ENCODE data around the gene TRIM4.

The TRIM4 gene

DNA sequence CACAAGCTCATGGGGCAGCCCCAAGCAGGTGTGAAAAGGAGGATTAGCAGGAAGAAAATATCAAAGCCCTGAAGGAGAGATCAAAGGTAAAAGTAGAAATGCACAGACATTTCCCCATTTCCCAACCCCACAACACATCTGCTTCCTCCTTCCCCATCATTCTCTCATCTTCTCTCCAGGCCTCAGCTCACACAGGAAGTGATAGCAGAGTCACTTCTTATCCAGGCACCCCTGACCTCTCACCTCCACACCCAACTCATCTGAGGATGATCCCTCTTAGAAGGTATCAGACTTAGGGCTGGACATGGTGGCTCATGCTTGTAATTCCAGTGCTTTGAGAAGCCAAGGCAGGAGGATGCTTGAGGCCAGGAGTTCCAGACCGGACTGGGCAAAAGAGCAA is 28.3 kb upstream of the TRIM4 start:
- H3K36me3 ChIP-seq (replicated peaks; ENCODE audit: insufficient read depth, low read length): no peaks in the 10 kb centered on the region
- H3K79me2 ChIP-seq (ENCODE audit: low read length): no peaks in the 10 kb centered on the region
- H3K9me3 ChIP-seq (replicated peaks; ENCODE audit: insufficient read depth, low read length): no peaks in the 10 kb centered on the region
- TF ChIP-seq CTCF (IDR thresholded peaks at IDR 0.05; ENCODE audit: low read length): no peak
- TF ChIP-seq EZH2 (optimal IDR thresholded peaks at IDR 0.05; ENCODE audit: low read depth, low read length): no peak
- no peak for TF ChIP-seq EZH2phosphoT487 (IDR thresholded peaks at IDR 0.05; ENCODE audit: low read length)
- no peak for DNase-seq
- H3K9me2 ChIP-seq (replicated peaks; ENCODE audit: insufficient read depth, low read length): no peaks in the 10 kb centered on the region
- H4K20me1 ChIP-seq (ENCODE audit: insufficient read depth, low read length): no peaks in the 10 kb centered on the region
- H2AFZ ChIP-seq (ENCODE audit: low read length): no peak overlapping the region
- H3K27me3 ChIP-seq (replicated peaks; ENCODE audit: insufficient read depth, low read length): no peaks in the 10 kb centered on the region; the same call in 1 of the 2 replicates
- peaks cover 3% of the 10 kb centered on the region; the same call in 1 of the 2 replicates for H3K4me1 ChIP-seq (ENCODE audit: low read length)
- H3K27ac ChIP-seq (ENCODE audit: low read length): no peak overlapping the region
- no peak overlapping the region for H3K9ac ChIP-seq (ENCODE audit: low read length)
- H3K4me3 ChIP-seq (ENCODE audit: low read length): no peak overlapping the region
- no peaks in the 10 kb centered on the region for H3F3A ChIP-seq (ENCODE audit: insufficient read depth, low read length)
- H3K4me2 ChIP-seq (ENCODE audit: low read depth, low read length): no peak overlapping the region

DNA sequence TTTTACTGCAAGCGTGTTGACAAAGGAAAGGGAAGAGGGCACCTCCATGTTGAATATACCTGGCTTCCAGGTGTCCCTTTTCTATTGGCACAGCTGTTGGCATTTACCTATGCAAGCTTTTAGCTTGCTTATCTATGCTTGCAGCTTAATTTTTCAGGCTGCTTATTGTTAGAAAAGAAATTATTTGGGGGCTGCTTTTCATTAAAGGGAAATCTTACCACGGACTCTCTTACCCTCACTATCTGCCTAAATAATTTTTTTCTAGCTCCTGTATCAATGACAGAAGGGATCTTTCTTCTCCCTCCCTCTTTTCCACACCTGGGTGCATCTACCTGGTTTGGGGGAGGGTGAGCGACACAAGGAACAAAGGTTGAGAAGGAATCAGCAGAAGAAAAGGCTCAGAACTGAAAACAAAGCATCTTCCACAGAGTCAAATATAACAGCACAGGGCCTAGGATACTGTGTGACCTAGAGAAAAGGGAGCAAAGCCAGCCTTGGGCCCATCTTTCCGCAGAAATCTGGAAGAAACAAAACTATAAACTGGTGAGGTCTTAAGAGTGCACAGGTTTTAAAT is 25.3 kb upstream of the TRIM4 start:
- peak overlapping the region; percentile 88 for H2AFZ ChIP-seq (ENCODE audit: low read length)
- H4K20me1 ChIP-seq (ENCODE audit: insufficient read depth, low read length): no peaks in the 10 kb centered on the region
- no peak overlapping the region for H3K9ac ChIP-seq (ENCODE audit: low read length)
- no peaks in the 10 kb centered on the region for H3K9me3 ChIP-seq (replicated peaks; ENCODE audit: insufficient read depth, low read length)
- H3K36me3 ChIP-seq (replicated peaks; ENCODE audit: insufficient read depth, low read length): no peaks in the 10 kb centered on the region
- H3K4me1 ChIP-seq (ENCODE audit: low read length): peaks cover 3% of the 10 kb centered on the region; the same call in 1 of the 2 replicates
- H3F3A ChIP-seq (ENCODE audit: insufficient read depth, low read length): no peaks in the 10 kb centered on the region
- peak overlapping the region; percentile 60; the same call in 1 of the 2 replicates for H3K4me2 ChIP-seq (ENCODE audit: low read depth, low read length)
- no peaks in the 10 kb centered on the region for H3K9me2 ChIP-seq (replicated peaks; ENCODE audit: insufficient read depth, low read length)
- TF ChIP-seq EZH2 (optimal IDR thresholded peaks at IDR 0.05; ENCODE audit: low read depth, low read length) (no peak), CTCF (IDR thresholded peaks at IDR 0.05; ENCODE audit: low read length) (no peak), EZH2phosphoT487 (IDR thresholded peaks at IDR 0.05; ENCODE audit: low read length) (no peak)
- no peak overlapping the region for H3K4me3 ChIP-seq (ENCODE audit: low read length)
- H3K79me2 ChIP-seq (ENCODE audit: low read length): no peaks in the 10 kb centered on the region
- no peak overlapping the region for H3K27ac ChIP-seq (ENCODE audit: low read length)
- peaks cover under 1% of the 10 kb centered on the region; the same call in 1 of the 2 replicates for H3K27me3 ChIP-seq (replicated peaks; ENCODE audit: insufficient read depth, low read length)
- no peak for DNase-seq

- Histone ChIP-seq H3K27me3 (replicated peaks; ENCODE audit: insufficient read depth, low read length) (peaks cover 6% of the 10 kb centered on the region; the same call in 1 of the 2 replicates), H3K27ac (ENCODE audit: low read length) (no peak overlapping the region), H3K4me1 (ENCODE audit: low read length) (peaks cover 3% of the 10 kb centered on the region; the same call in 1 of the 2 replicates), H3F3A (ENCODE audit: insufficient read depth, low read length) (no peaks in the 10 kb centered on the region), H3K9me3 (replicated peaks; ENCODE audit: insufficient read depth, low read length) (no peaks in the 10 kb centered on the region), H3K79me2 (ENCODE audit: low read length) (no peaks in the 10 kb centered on the region), H3K9me2 (replicated peaks; ENCODE audit: insufficient read depth, low read length) (no peaks in the 10 kb centered on the region), H4K20me1 (ENCODE audit: insufficient read depth, low read length) (no peaks in the 10 kb centered on the region), H3K4me2 (ENCODE audit: low read depth, low read length) (peak overlapping the region; percentile 60; the same call in 1 of the 2 replicates), H3K36me3 (replicated peaks; ENCODE audit: insufficient read depth, low read length) (no peaks in the 10 kb centered on the region), H3K4me3 (ENCODE audit: low read length) (peak overlapping the region; percentile 34; the same call in 1 of the 2 replicates), H2AFZ (ENCODE audit: low read length) (peak overlapping the region; percentile 88), H3K9ac (ENCODE audit: low read length) (no peak overlapping the region)
- TF ChIP-seq EZH2 (optimal IDR thresholded peaks at IDR 0.05; ENCODE audit: low read depth, low read length) (no peak), CTCF (IDR thresholded peaks at IDR 0.05; ENCODE audit: low read length) (no peak), EZH2phosphoT487 (IDR thresholded peaks at IDR 0.05; ENCODE audit: low read length) (no peak)
- peak; percentile 38 for DNase-seq
Observed at GRCh38 chr7:99943641-99944496, 24.5 kb upstream of the TRIM4 start.

Measured in MM.1S (cell line).